HG03457 (cell line): ENCODE measurements around the gene PTPA.

Experiments
- ATAC-seq: cut with Tn5 transposase; IDR thresholded peaks from one replicate; pipeline ENCODE4 v1.9.1; 2021; ENCODE audit warnings: moderate number of reproducible peaks; ENCODE audit not compliant: unreplicated experiment

The PTPA gene

GRCh38 chr9:129081388-129081904 is 29.8 kb upstream of the PTPA start:
- no peak for ATAC-seq

- ATAC-seq, result no peak
These were observed 27.1 kb upstream of the PTPA start for GRCh38 chr9:129084087-129084486.

- ATAC-seq, result no peak
These were observed 22.0 kb upstream of the PTPA start for GRCh38 chr9:129089246-129089645.

GRCh38 chr9:129093602-129094386 is 17.4 kb upstream of the PTPA start:
- ATAC-seq, result no peak

GRCh38 chr9:129094387-129095169 is 16.6 kb upstream of the PTPA start:
- no peak for ATAC-seq

- ATAC-seq, result no peak
These were observed 16.0 kb upstream of the PTPA start for GRCh38 chr9:129095170-129095667.

GRCh38 chr9:129095908-129096307 is 15.3 kb upstream of the PTPA start:
- ATAC-seq, result no peak

- no peak for ATAC-seq
These were observed 13.4 kb upstream of the PTPA start for GRCh38 chr9:129097671-129098306.

GRCh38 chr9:129098328-129098727 is 12.9 kb upstream of the PTPA start:
- no peak for ATAC-seq

- no peak for ATAC-seq
These were observed 10.6 kb upstream of the PTPA start for GRCh38 chr9:129100383-129101169.

GRCh38 chr9:129101279-129101678 is 9.9 kb upstream of the PTPA start:
- no peak for ATAC-seq

GRCh38 chr9:129102095-129102525 is 9.1 kb upstream of the PTPA start:
- no peak for ATAC-seq

GRCh38 chr9:129102791-129103594 is 8.2 kb upstream of the PTPA start:
- ATAC-seq, result no peak

GRCh38 chr9:129103595-129103965 is 7.6 kb upstream of the PTPA start:
- ATAC-seq, result no peak

GRCh38 chr9:129104051-129104450 is 7.2 kb upstream of the PTPA start:
- no peak for ATAC-seq

GRCh38 chr9:129105857-129106694 is 5.1 kb upstream of the PTPA start:
- ATAC-seq, result no peak

GRCh38 chr9:129107651-129108050 is 3.6 kb upstream of the PTPA start:
- ATAC-seq, result no peak

- no peak for ATAC-seq
These were observed 3.0 kb upstream of the PTPA start for GRCh38 chr9:129108083-129108804.
